Natural killer cell treated with Interleukin-12 subunit alpha and Interleukin-12 subunit beta and Interleukin-15 and Interleukin-18, amount 100 ng/mL, for 72 hours (primary cell): ENCODE results near the gene TMEM270. TPM values are rescaled to one million over a fixed set of nuclear protein-coding genes. Genes with fewer than 3 reads are reported as not detected.

Experiments
- ATAC-seq, 2 donors: fragments of 150-1000 bp; cut with Tn5 transposase in 1 of 2; sonication (Bioruptor Pico), chemical (Tn5 transposase) in 1 of 2; 2 replicates each; pipeline ENCODE4 v1.10.0; 2021
- DNase-seq: peaks from one replicate; pipeline ENCODE4 v3.0.0; 2022; ENCODE audit warnings: low spot score
- H3K27ac Mint-ChIP-seq, 2 donors: 1 replicate in 1 of 2; 2 replicates in 1 of 2; pipeline ENCODE4 v1.8.0; 2022; ENCODE audit warnings: mixed read lengths in 2 of 2, mild to moderate bottlenecking in 1 of 2, moderate library complexity in 1 of 2
- H3K27me3 Mint-ChIP-seq, 2 donors: 1 replicate in 1 of 2; 2 replicates in 1 of 2; pipeline ENCODE4 v1.8.0; 2022; ENCODE audit warnings: mixed read lengths in 2 of 2
- H3K36me3 Mint-ChIP-seq: one replicate; pipeline ENCODE4 v1.8.0; 2022; ENCODE audit warnings: mixed read lengths
- H3K4me1 Mint-ChIP-seq, 2 donors: 1 replicate in 1 of 2; 2 replicates in 1 of 2; pipeline ENCODE4 v1.8.0; 2022; ENCODE audit warnings: low read depth in 2 of 2, mixed read lengths in 2 of 2, mild to moderate bottlenecking in 1 of 2
- H3K4me3 Mint-ChIP-seq: one replicate; pipeline ENCODE4 v1.8.0; 2022; ENCODE audit warnings: mixed read lengths
- H3K9me3 Mint-ChIP-seq: 2 replicates; pipeline ENCODE4 v1.8.0; 2022; ENCODE audit warnings: mixed read lengths
- total RNA-seq, 2 donors: library from RNA; stranded (reverse); gene quantifications; one replicate each; pipeline ENCODE4 v1.2.3, GENCODE V29; 2022

TMEM270 gene
- total RNA-seq, 2 donors from 2014 or later, result not detected

DNA sequence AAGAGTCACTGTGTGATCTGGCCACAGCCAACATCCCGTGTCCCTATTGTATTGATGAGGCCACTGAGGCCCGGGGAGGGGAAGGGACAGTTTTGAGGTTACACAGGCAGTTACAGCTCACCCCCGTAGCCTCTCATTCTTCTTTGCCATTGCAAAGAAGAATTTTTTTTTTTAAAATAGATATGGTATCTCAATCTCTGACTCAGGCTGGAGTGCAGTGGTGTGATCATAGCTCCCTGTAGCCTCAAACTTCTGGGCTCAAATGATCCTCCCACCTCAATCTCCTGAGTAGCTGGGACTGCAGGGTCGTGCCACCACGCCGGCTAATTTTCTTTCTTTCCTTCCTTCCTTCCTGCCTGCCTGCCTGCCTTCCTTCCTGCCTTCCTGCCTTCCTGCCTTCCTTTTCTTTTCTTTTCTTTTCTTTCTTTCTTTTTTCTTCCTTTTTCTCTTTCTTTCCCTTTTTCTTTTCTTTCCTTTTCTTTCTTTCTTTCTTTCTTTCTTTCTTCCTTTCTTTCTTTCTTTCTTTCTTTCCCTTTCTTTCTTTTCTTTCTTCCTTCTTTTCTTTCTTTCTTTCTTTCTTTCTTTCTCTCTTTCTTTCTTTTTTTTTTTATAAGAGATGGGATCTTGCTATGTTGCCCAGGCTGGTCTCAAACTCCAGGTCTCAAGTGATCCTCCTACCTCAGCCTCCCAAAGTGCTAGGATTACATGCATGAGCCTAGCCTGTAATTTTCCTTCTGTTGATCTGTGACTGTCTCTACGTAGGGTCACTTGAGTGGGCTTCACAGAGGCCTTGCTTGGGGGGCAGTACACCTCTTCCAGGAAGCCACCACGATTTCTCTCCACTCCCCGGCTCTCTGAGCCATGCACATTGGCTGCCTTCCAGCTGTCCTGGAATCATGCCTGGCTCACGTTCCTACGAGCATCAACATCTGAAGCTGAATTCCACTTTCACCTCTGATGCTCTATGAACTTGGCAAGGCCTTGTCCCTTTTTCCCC, 31.3 kb downstream of the TMEM270 start:
- DNase-seq (no peak), ATAC-seq (no peak)
- no peaks in the 10 kb centered on the region for H3K4me1 Mint-ChIP-seq
- H3K4me3 Mint-ChIP-seq, result no peak overlapping the region
- no peaks in the 10 kb centered on the region for H3K36me3 Mint-ChIP-seq
- H3K27ac Mint-ChIP-seq, result no peak overlapping the region
- no peaks in the 10 kb centered on the region for H3K9me3 Mint-ChIP-seq
- peaks cover 6 to 7% of the 10 kb centered on the region in 2 donors for H3K27me3 Mint-ChIP-seq

- Mint-ChIP-seq H3K27me3 (peaks cover 0 to 3% of the 10 kb centered on the region in 2 donors), H3K27ac (no peak overlapping the region), H3K36me3 (no peaks in the 10 kb centered on the region), H3K4me3 (no peak overlapping the region), H3K9me3 (no peaks in the 10 kb centered on the region), H3K4me1 (no peaks in the 10 kb centered on the region)
- ATAC-seq (peak; percentile 3 to 26), DNase-seq (no peak)
Measured at GRCh38 chr7:73893342-73894101, 32.6 kb downstream of the TMEM270 start.

DNA sequence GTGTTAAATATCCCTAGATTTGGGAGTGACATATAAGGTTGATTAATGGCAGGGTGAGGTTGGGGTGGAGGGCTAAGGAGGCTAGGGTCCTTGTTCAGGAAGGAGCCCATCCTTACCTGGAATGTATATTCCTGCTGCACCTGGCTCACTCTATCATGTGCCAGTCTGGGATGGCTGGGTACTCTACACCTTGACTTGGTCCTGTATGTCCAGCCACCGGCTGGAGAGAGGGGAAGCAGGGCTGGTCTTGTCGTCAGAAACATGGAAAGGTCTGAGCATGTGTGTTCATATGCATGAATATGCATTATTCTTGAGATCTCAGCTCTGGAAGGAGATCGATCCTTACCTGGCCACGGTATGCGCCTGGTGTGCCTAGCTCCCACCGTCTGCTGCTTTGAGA, 33.2 kb downstream of the TMEM270 start:
- DNase-seq (no peak), ATAC-seq (peak; percentile 2 to 22)
- H3K36me3 Mint-ChIP-seq, result no peaks in the 10 kb centered on the region
- H3K27ac Mint-ChIP-seq, result no peak overlapping the region
- no peaks in the 10 kb centered on the region for H3K9me3 Mint-ChIP-seq
- peaks cover 0 to 3% of the 10 kb centered on the region in 2 donors for H3K27me3 Mint-ChIP-seq
- no peaks in the 10 kb centered on the region for H3K4me1 Mint-ChIP-seq
- no peak overlapping the region for H3K4me3 Mint-ChIP-seq

- H3K4me3 Mint-ChIP-seq, result no peak overlapping the region
- no peaks in the 10 kb centered on the region for H3K4me1 Mint-ChIP-seq
Measured at GRCh38 chr7:73894733-73895551, 34.0 kb downstream of the TMEM270 start.

GRCh38 chr7:73895626-73896025, 34.7 kb downstream of the TMEM270 start:
- no peaks in the 10 kb centered on the region for H3K9me3 Mint-ChIP-seq
- H3K27ac Mint-ChIP-seq, result no peak overlapping the region
- no peak overlapping the region for H3K4me3 Mint-ChIP-seq
- peaks cover 0 to under 1% of the 10 kb centered on the region in 2 donors for H3K27me3 Mint-ChIP-seq
- H3K36me3 Mint-ChIP-seq, result no peaks in the 10 kb centered on the region
- ATAC-seq (no peak), DNase-seq (no peak)
- no peaks in the 10 kb centered on the region for H3K4me1 Mint-ChIP-seq

More at GRCh38 chr7:73894733-73895551, 34.0 kb downstream of the TMEM270 start:
- ATAC-seq (peak in 1 of 2 donors; percentile 37), DNase-seq (no peak)
- Mint-ChIP-seq H3K9me3 (no peaks in the 10 kb centered on the region), H3K27ac (no peak overlapping the region), H3K36me3 (no peaks in the 10 kb centered on the region), H3K27me3 (peaks cover 0 to 3% of the 10 kb centered on the region in 2 donors)

DNA sequence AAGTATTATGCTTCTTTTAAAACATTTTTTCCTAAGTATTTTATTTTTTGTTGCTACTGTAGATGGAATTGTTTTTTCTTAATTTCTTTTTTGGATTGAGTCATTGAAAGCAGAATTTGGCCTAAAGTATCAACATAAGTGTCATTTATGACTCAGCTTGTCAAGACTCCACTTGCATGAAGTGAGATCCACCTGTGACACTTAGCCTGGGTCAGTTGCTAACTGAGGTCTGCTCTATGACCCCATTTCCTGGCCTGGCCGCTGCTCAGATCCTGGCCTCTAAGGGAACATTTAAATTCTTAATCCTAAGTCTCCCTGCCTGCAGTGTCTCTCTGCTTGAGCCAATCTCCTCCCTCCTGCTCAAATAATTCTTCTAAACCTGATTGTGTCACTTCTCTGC, 35.5 kb downstream of the TMEM270 start:
- Mint-ChIP-seq H3K4me1 (no peaks in the 10 kb centered on the region), H3K27ac (no peak overlapping the region), H3K27me3 (no peaks in the 10 kb centered on the region), H3K36me3 (no peaks in the 10 kb centered on the region), H3K9me3 (no peaks in the 10 kb centered on the region), H3K4me3 (no peak overlapping the region)
- peak in 1 of 2 donors; percentile 51 for ATAC-seq
- no peak for DNase-seq

GRCh38 chr7:73899731-73900142, 38.8 kb downstream of the TMEM270 start:
- DNase-seq, result no peak
- no peaks in the 10 kb centered on the region for H3K4me1 Mint-ChIP-seq
- H3K36me3 Mint-ChIP-seq, result no peaks in the 10 kb centered on the region

DNA sequence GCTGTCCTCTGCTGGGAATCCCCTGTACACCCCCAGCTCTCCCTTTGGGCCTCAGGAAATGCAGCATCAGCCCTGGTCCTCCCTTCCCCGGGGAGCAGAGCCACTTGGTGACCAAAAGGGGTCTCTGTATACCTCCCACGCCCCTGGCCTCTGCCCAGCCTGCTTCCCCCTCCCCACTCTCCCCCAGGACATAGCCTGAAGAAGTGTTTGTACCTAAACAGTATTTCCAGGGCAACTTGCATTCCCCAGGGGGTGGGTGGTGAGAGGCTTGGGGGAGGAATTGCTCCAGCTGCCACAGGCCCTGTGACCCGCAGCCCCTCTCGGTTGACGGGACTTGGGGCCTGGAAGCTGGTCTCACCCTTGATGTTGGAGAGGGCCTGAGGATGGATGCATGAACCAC, 39.3 kb downstream of the TMEM270 start:
- Mint-ChIP-seq H3K4me1 (no peaks in the 10 kb centered on the region), H3K9me3 (no peaks in the 10 kb centered on the region), H3K27ac (no peak overlapping the region), H3K36me3 (no peaks in the 10 kb centered on the region), H3K4me3 (no peak overlapping the region), H3K27me3 (no peaks in the 10 kb centered on the region)
- DNase-seq (no peak), ATAC-seq (no peak)

More at GRCh38 chr7:73899731-73900142, 38.8 kb downstream of the TMEM270 start:
- H3K27ac Mint-ChIP-seq, result no peak overlapping the region
- H3K9me3 Mint-ChIP-seq, result no peaks in the 10 kb centered on the region
- no peaks in the 10 kb centered on the region for H3K27me3 Mint-ChIP-seq
- ATAC-seq, result no peak
- no peak overlapping the region for H3K4me3 Mint-ChIP-seq

DNA sequence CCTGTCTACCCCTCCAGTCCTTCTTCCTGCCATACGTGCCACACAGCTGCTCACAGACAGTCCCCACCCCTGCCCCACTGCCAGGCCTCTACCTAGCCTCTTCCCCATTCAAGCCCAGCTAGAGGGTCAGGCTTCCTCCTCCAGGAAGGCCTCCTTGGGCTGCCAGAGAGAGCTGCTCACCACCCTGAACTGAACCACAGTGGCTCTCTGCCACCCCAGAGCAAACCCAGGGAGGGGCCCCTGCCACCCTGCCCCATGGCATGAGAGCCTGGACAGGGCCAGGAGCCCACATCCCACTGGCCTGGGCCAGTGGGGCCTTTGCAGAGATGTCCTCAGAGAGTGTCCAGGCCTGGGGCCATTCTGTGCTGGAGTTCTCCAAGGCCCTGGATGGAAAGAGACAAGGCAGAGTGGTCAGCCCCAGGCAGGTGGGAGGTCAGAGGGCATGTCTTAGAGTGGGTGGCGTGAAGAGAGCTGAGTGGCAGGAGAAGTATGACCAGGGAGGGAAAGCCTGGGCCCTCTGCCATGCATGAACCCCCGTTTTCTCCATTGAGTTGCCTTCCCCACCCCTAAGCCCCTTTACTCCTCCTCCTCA, 40.4 kb downstream of the TMEM270 start:
- Mint-ChIP-seq H3K4me1 (no peaks in the 10 kb centered on the region), H3K27ac (no peak overlapping the region), H3K9me3 (no peaks in the 10 kb centered on the region), H3K4me3 (no peak overlapping the region), H3K27me3 (no peaks in the 10 kb centered on the region), H3K36me3 (no peaks in the 10 kb centered on the region)
- ATAC-seq (no peak), DNase-seq (no peak)

DNA sequence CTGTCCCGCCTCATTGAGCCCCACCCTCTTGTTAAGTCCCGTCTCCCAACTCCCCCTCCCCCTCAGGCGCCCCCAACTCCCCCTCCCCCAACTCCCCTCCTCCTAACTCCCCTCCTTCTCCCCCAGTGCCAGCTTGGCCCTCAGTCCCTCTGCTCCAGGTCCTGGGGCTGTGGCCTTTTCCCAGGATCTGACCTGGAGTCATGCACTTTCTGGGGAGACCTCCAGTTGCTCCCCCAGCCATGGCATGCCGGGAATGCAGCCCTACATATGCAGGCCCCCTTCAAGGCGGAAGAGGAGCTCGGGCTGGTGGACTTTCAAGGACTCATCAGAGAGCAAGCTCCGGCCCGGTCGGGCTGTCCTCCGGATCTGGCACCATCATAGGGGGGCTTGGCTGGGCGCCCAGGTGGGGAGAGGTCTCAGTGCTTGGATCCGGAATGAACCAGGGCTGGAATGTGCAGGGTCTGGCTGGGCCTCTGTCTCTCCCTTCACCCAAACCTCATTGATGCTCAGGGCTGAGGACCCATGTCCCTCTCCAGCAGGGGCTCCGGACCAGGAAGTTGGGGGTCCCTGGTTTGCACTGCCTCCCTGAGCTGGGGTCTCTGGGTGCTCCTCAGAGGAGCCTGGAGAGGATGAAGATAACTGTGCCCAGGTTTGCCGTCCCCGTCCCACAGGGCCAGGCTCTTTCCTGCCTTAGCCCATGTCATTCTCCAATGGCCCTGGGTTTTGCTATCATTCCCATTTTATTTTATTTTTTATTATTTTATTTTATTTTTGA, 41.1 kb downstream of the TMEM270 start:
- Mint-ChIP-seq H3K27ac (no peak overlapping the region), H3K4me1 (no peaks in the 10 kb centered on the region), H3K4me3 (no peak overlapping the region), H3K36me3 (no peaks in the 10 kb centered on the region), H3K9me3 (no peaks in the 10 kb centered on the region), H3K27me3 (no peaks in the 10 kb centered on the region)
- ATAC-seq, result no peak
- DNase-seq, result no peak

DNA sequence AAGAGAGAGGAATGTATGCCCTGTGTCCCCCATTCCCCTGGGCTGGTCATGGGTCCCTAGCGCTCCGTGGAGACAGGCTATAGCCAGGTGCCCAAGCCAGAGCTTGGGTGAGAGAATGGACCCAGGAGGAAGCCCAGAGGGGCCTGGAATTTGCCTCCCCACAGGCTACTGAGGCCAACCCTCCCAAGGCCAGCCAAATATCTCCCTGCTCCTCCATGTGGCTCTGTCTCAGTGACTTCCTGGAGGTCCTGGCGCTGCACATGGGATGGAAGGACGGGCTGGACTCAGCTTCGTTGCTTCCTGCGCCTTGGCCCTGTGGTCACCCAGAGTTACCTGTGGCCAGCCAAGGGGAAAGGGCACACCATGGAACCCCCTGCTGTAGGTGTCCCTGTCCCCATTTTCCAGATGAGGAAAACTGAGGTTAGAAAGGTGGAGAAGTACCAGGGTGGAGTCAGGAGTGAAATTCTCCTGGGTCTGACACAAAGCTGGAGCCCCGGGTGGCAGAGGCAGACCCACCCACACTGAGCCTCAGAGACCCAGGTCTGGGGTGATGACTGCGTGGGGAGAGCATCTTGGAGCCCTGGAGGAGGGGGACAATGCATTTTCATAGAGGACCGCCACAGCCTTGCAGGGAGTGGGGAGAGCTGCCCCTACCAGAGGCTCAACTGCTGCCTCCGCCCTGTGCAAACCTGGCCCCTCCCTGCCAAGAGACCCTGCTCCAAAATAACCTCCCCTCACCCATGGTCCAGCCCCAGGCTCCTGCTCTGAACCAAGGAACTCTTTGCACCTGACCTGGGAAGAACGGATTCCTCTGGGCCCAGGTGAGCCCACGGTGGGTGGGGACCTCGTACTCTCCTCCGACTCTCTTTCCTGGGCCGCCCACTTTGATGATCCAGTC, 42.6 kb downstream of the TMEM270 start:
- Mint-ChIP-seq H3K27ac (no peak overlapping the region), H3K4me1 (no peaks in the 10 kb centered on the region), H3K4me3 (no peak overlapping the region), H3K36me3 (no peaks in the 10 kb centered on the region), H3K9me3 (no peaks in the 10 kb centered on the region), H3K27me3 (peaks cover 2 to 8% of the 10 kb centered on the region in 2 donors)
- ATAC-seq, result no peak
- DNase-seq, result no peak
